PC-3 (cell line): ENCODE measurements around the gene IGIP.

ENCODE experiments used
- EZH2 ChIP-seq: fragments of 300-600 bp; sonication (generic); IDR thresholded peaks from one replicate; pipeline ENCODE4 v1.6.1; 2017; ENCODE audit warnings: antibody characterized with exemption, mild to moderate bottlenecking, low read length; ENCODE audit not compliant: unreplicated experiment
- TF ChIP-seq, protein P1 (sequence below): fragments of 300-600 bp; sonication (generic); conservative IDR thresholded peaks from 2 replicates; pipeline ENCODE4 v1.5.1; 2017; ENCODE audit warnings: antibody characterized with exemption, low read depth, mild to moderate bottlenecking, low read length

DNA sequence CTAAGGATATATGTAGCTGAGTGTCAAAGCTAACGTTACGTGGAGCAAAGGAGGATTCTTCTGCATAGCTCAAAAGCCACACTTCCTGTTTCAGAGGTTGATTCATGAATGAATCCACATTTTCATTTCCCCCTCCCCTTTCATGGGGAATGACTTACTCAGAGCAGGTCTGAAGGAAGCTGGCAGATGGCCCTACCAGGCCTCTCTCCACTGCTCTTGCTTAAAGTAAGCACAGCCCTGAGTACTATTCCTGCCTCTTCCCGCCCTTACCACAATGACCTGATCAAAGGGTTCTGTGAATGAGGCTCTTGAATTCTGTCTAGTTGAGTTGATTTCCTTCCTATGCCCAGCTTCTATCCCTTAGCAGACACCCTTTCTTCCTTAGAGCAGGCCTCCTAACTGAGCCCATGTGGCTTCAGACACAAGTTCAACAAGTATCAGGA lies 6.3 kb downstream of the IGIP start:
- TF ChIP-seq, protein P1, sequence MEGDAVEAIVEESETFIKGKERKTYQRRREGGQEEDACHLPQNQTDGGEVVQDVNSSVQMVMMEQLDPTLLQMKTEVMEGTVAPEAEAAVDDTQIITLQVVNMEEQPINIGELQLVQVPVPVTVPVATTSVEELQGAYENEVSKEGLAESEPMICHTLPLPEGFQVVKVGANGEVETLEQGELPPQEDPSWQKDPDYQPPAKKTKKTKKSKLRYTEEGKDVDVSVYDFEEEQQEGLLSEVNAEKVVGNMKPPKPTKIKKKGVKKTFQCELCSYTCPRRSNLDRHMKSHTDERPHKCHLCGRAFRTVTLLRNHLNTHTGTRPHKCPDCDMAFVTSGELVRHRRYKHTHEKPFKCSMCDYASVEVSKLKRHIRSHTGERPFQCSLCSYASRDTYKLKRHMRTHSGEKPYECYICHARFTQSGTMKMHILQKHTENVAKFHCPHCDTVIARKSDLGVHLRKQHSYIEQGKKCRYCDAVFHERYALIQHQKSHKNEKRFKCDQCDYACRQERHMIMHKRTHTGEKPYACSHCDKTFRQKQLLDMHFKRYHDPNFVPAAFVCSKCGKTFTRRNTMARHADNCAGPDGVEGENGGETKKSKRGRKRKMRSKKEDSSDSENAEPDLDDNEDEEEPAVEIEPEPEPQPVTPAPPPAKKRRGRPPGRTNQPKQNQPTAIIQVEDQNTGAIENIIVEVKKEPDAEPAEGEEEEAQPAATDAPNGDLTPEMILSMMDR, result no peak
- TF ChIP-seq EZH2, result no peak
